Subcutaneous adipose tissue (tissue), 4 donors: ENCODE data around the gene CSF1. TPM values are rescaled to one million over a fixed set of nuclear protein-coding genes. Genes with fewer than 3 reads are reported as not detected.

Experiments
- CTCF ChIP-seq: fragments of 450-650 bp; IDR thresholded peaks from one replicate; pipeline ENCODE4 v1.5.1; 2016; ENCODE audit warnings: low read depth, mild to moderate bottlenecking, control low read depth, antibody characterized with exemption, moderate library complexity
- total RNA-seq, 4 donors: library from RNA; depleted of rRNA; stranded (reverse); fragments of >200 nt; gene quantifications; one replicate each; pipeline ENCODE4 v1.1.0, GENCODE V29; 2016

CSF1 gene
- total RNA-seq, 4 donors from 2014 or later, result 70.3 to 116 (median 106) TPM

GRCh38 chr1:109975718-109976117 is 65.1 kb downstream of the CSF1 start:
- TF ChIP-seq CTCF, result no peak

- TF ChIP-seq CTCF, result no peak
Observed at GRCh38 chr1:109976762-109977161, 66.1 kb downstream of the CSF1 start.

- no peak for TF ChIP-seq CTCF
Observed at GRCh38 chr1:109977225-109977624, 66.6 kb downstream of the CSF1 start.

- TF ChIP-seq CTCF, result no peak
Observed at GRCh38 chr1:109977657-109978378, 67.2 kb downstream of the CSF1 start.

GRCh38 chr1:109978761-109979488 is 68.3 kb downstream of the CSF1 start:
- no peak for TF ChIP-seq CTCF

- no peak for TF ChIP-seq CTCF
Observed at GRCh38 chr1:109979489-109980091, 68.9 kb downstream of the CSF1 start.

Other genes with a start within 250 kb of the CSF1 start
- gene GSTM2, start 242.8 kb upstream of the CSF1 start, total RNA-seq, result 10 to 100 TPM; 38.0 to 87.8 (median 58.4) TPM
- gene GSTM1, start 223.0 kb upstream of the CSF1 start, total RNA-seq, result 10 to 100 TPM in 1 of 4 donors, not detected in 3; 42.7 TPM
- 1 to 10 TPM; 2.8 to 5.7 (median 3.5) TPM for gene GSTM5, start 198.6 kb upstream of the CSF1 start, total RNA-seq
- gene GSTM3, start 169.8 kb upstream of the CSF1 start, total RNA-seq, result 10 to 100 TPM; 38.2 to 62.8 (median 45.7) TPM
- not detected for gene EPS8L3, start 146.9 kb upstream of the CSF1 start, total RNA-seq
- gene AHCYL1, start 73.9 kb downstream of the CSF1 start, total RNA-seq, result 100 to 1,000 TPM in 1 of 4 donors, 10 to 100 TPM in 3; 77.0 to 112 (median 87.2) TPM
- gene STRIP1, start 123.8 kb downstream of the CSF1 start, total RNA-seq, result 10 to 100 TPM; 21.7 to 50.3 (median 33.0) TPM
- not detected for gene ALX3, start 159.8 kb downstream of the CSF1 start, total RNA-seq
- 1 to 10 TPM in 1 of 4 donors, not detected in 3; 2.1 TPM for gene UBL4B, start 201.6 kb downstream of the CSF1 start, total RNA-seq
- gene SLC6A17, start 239.6 kb downstream of the CSF1 start, total RNA-seq, result under 1 TPM in 1 of 4 donors, not detected in 3; under 0.01 TPM